ENCODE data around the gene CDC20.

- TF ChIP-seq CTCF (IDR thresholded peaks at IDR 0.05; ENCODE audit: low read depth, low read length, poor library complexity, severe bottlenecking) (no peak), EZH2phosphoT487 (IDR thresholded peaks at IDR 0.05; ENCODE audit: borderline replicate concordance, low read length) (no peak)
Observed at GRCh38 chr1:43373066-43373940, 14.5 kb downstream of the CDC20 start.
